ENCODE results near the gene DPP7. TPM values are rescaled to one million over a fixed set of nuclear protein-coding genes. Genes with fewer than 3 reads are reported as not detected.

Gene DPP7
- total and polyA plus RNA-seq, 10 of the 15 experiments (the other 5 are each of a cell fraction or from before 2014, with no cell fraction given): 0.68 to 245 (median 106) TPM

DNA sequence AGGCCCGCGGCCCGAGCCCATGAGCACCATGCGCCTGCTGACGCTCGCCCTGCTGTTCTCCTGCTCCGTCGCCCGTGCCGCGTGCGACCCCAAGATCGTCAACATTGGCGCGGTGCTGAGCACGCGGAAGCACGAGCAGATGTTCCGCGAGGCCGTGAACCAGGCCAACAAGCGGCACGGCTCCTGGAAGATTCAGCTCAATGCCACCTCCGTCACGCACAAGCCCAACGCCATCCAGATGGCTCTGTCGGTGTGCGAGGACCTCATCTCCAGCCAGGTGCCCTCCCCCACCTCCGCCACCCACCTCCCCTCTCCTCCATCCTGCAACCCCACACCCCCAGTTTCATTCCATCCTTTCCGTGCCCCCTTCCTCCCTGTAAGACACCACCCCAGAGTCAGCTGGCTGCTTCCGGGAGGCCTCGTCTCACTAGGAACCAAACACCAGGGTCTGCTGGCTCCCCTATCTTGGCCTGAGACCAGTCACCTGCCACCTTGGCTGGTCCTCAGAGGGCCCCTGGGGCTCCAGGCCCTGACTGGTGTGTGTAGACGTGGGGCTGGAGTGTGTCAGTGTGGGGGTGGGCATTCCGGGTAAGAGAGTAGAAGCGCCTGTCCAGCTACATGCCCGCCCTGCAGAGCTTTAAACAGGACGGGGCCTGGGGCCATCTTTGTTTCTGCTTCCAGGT is 25.1 kb upstream of the DPP7 start:
- DNase-seq (ENCODE audit: low read depth, low spot score): no peak
- H3K27ac ChIP-seq (ENCODE audit: control insufficient read depth, insufficient read depth): no peak overlapping the region
- no peaks in the 10 kb centered on the region; the same call in 2 of the 3 replicates for H3K9me3 ChIP-seq (replicated peaks; ENCODE audit: control insufficient read depth, insufficient read depth, low read length)
- intact Hi-C loops (cut with micrococcal nuclease; ENCODE audit: unreplicated experiment): no loop called here
- SMC1A ChIA-PET (ENCODE audit: uncharacterized antibody, unreplicated experiment): no interaction called here
- H3K4me2 ChIP-seq (ENCODE audit: control insufficient read depth, insufficient read depth): no peak overlapping the region
- no TSS peak for BruUV-seq (replicated peaks)
- RAD21 ChIA-PET (ENCODE audit: unreplicated experiment): no interaction called here
- no peak overlapping the region for H3K9ac ChIP-seq (ENCODE audit: control insufficient read depth, insufficient read depth, low read length)
- in situ Hi-C loops (cut with MboI): no loop called here
- H3K4me3 ChIP-seq: no peak overlapping the region
- ATAC-seq: no peak
- WGBS (ENCODE audit: insufficient coverage, insufficient replicate concordance, low lambda C conversion rate, missing lambda C conversion rate): 56% methylated on average over 26 of the region's 37 CpGs
- no peak for FAIRE-seq
- H4K20me1 ChIP-seq (ENCODE audit: control insufficient read depth, insufficient read depth): no peaks in the 10 kb centered on the region
- H2AFZ ChIP-seq (ENCODE audit: control insufficient read depth, low read depth, low read length): no peak overlapping the region
- H3K27me3 ChIP-seq (replicated peaks in 1 of 2; ENCODE audit: control insufficient read depth in 2 of 2, insufficient read depth in 2 of 2, low read length in 1 of 2): peaks cover 10 to 14% of the 10 kb centered on the region in 2 experiments
- CTCF ChIA-PET: interaction anchor here (1.7 kb wide), 1 partner anchor 9 kb away, joined by 4 read pairs; no protein-coding TSS in a partner anchor
- no peaks in the 10 kb centered on the region for H3K4me1 ChIP-seq (ENCODE audit: control insufficient read depth, insufficient read depth, low read length)
- TF ChIP-seq NR2C1 (IDR thresholded peaks at IDR 0.05) (no peak), SREBF2 (IDR thresholded peaks at IDR 0.05; ENCODE audit: low read length) (no peak), NFIC (IDR thresholded peaks at IDR 0.05; ENCODE audit: low read depth, low read length) (no peak), SMAD1 (IDR thresholded peaks at IDR 0.05; ENCODE audit: low read depth, partially characterized antibody) (no peak), EZH2 (IDR thresholded peaks at IDR 0.05; ENCODE audit: borderline replicate concordance, control insufficient read depth, low read depth, low read length) (no peak), FOXM1 (IDR thresholded peaks at IDR 0.05; ENCODE audit: low read depth, low read length) (no peak), RELA (IDR thresholded peaks at IDR 0.05; ENCODE audit: borderline replicate concordance, partially characterized antibody) (no peak), RFX5 (IDR thresholded peaks at IDR 0.05; ENCODE audit: low read depth, low read length) (no peak)
- TF ChIP-seq, protein P1, sequence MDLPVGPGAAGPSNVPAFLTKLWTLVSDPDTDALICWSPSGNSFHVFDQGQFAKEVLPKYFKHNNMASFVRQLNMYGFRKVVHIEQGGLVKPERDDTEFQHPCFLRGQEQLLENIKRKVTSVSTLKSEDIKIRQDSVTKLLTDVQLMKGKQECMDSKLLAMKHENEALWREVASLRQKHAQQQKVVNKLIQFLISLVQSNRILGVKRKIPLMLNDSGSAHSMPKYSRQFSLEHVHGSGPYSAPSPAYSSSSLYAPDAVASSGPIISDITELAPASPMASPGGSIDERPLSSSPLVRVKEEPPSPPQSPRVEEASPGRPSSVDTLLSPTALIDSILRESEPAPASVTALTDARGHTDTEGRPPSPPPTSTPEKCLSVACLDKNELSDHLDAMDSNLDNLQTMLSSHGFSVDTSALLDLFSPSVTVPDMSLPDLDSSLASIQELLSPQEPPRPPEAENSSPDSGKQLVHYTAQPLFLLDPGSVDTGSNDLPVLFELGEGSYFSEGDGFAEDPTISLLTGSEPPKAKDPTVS (IDR thresholded peaks at IDR 0.05; ENCODE audit: low read depth, low read length): no peak
- no peaks in the 10 kb centered on the region for H3K79me2 ChIP-seq (ENCODE audit: control insufficient read depth, insufficient read depth, low read length)
- POLR2A ChIA-PET: interaction anchor here (0.6 to 3.1 kb wide), 3 partner anchors 10 to 16 kb away, joined by 4 to 8 read pairs (median 5); no protein-coding TSS in a partner anchor
- no peaks in the 10 kb centered on the region for H3K36me3 ChIP-seq (ENCODE audit: control insufficient read depth in 2 of 2, insufficient read depth in 2 of 2, low read length in 1 of 2)
